ENCODE data around the gene PSIP1.
"Not testable (repeated sequence)": the region's sequence is repeated elsewhere in the genome, so short reads cannot be mapped to it uniquely, and the experiment has no call there.

Gene PSIP1

DNA sequence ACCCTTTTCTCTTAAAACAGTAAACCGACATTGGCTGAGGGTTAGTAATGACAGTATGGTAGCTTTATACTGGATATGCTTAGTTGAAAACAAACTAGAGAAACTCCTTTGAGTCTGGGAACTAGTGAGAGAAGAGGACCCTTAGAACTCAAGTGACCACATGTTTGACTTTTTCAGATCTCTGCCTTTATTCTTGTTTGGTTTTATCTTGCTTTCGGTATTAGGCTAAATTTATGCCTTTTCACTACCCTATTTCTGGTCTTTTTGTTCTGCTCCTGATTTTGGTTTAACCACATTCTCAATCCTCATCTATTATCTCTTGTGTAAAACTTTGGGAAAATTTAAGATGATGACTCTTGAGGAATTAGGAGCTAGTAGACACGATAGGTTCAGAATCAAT lies 77.1 kb downstream of the PSIP1 start:
- Histone ChIP-seq H2AFZ (ENCODE audit: low read length) (no peak overlapping the region), H3F3A (ENCODE audit: insufficient read depth, low read length) (0 out of 2 replicates have a peak, but pooled peaks cover 3% of the 10 kb centered on the region), H3K9ac (ENCODE audit: low read length) (no peak overlapping the region), H3K4me3 (ENCODE audit: low read depth, low read length, poor library complexity, severe bottlenecking) (no peak overlapping the region), H3K27me3 (ENCODE audit: insufficient read depth, low read length) (no peaks in the 10 kb centered on the region), H3K4me1 (ENCODE audit: insufficient read depth, low read length, severe bottlenecking) (no peaks in the 10 kb centered on the region), H4K20me1 (ENCODE audit: insufficient read depth, low read length) (no peaks in the 10 kb centered on the region), H3K36me3 (ENCODE audit: insufficient read depth, low read length) (peaks cover 82% of the 10 kb centered on the region), H3K79me2 (ENCODE audit: insufficient read depth, low read length) (peaks cover 16% of the 10 kb centered on the region; the same call in 1 of the 2 replicates), H3K4me2 (ENCODE audit: low read length) (no peak overlapping the region), H3K9me2 (ENCODE audit: low read depth, low read length) (no peaks in the 10 kb centered on the region), H3K9me3 (ENCODE audit: low read length) (no peaks in the 10 kb centered on the region), H3K27ac (ENCODE audit: low read depth, low read length, poor library complexity, severe bottlenecking) (no peak overlapping the region)
- TF ChIP-seq EZH2 (IDR thresholded peaks at IDR 0.05; ENCODE audit: borderline replicate concordance, low read length): no peak

DNA sequence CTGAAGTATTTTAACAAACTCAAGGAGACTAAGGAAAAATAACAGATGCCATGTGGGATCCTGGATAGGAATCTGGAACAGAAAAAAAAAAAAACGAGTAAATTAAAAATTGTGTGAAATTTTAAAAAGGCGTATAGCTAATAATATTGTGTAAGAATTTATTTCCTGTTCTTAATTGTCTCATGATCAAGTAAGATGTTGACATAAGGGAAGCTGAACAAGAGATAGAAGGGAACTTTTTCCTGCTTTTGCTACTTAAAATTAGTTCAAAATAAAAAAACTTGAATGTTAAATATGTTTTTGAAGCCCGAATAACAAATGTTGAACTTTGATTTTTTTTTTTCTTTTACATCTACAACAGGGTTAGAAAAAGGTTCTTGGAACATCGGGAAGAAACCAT lies 77.6 kb downstream of the PSIP1 start:
- Histone ChIP-seq H3K4me3 (ENCODE audit: low read depth, low read length, poor library complexity, severe bottlenecking) (no peak overlapping the region), H3K27me3 (ENCODE audit: insufficient read depth, low read length) (no peaks in the 10 kb centered on the region), H4K20me1 (ENCODE audit: insufficient read depth, low read length) (no peaks in the 10 kb centered on the region), H3K4me1 (ENCODE audit: insufficient read depth, low read length, severe bottlenecking) (no peaks in the 10 kb centered on the region), H3K4me2 (ENCODE audit: low read length) (no peak overlapping the region), H3K27ac (ENCODE audit: low read depth, low read length, poor library complexity, severe bottlenecking) (no peak overlapping the region), H3K9ac (ENCODE audit: low read length) (no peak overlapping the region), H3F3A (ENCODE audit: insufficient read depth, low read length) (0 out of 2 replicates have a peak, but pooled peaks cover 3% of the 10 kb centered on the region), H3K36me3 (ENCODE audit: insufficient read depth, low read length) (peaks cover 82% of the 10 kb centered on the region), H2AFZ (ENCODE audit: low read length) (no peak overlapping the region), H3K9me3 (ENCODE audit: low read length) (no peaks in the 10 kb centered on the region), H3K79me2 (ENCODE audit: insufficient read depth, low read length) (peaks cover 11% of the 10 kb centered on the region; the same call in 1 of the 2 replicates), H3K9me2 (ENCODE audit: low read depth, low read length) (no peaks in the 10 kb centered on the region)
- TF ChIP-seq, protein P1, sequence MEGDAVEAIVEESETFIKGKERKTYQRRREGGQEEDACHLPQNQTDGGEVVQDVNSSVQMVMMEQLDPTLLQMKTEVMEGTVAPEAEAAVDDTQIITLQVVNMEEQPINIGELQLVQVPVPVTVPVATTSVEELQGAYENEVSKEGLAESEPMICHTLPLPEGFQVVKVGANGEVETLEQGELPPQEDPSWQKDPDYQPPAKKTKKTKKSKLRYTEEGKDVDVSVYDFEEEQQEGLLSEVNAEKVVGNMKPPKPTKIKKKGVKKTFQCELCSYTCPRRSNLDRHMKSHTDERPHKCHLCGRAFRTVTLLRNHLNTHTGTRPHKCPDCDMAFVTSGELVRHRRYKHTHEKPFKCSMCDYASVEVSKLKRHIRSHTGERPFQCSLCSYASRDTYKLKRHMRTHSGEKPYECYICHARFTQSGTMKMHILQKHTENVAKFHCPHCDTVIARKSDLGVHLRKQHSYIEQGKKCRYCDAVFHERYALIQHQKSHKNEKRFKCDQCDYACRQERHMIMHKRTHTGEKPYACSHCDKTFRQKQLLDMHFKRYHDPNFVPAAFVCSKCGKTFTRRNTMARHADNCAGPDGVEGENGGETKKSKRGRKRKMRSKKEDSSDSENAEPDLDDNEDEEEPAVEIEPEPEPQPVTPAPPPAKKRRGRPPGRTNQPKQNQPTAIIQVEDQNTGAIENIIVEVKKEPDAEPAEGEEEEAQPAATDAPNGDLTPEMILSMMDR (IDR thresholded peaks at IDR 0.05; ENCODE audit: low read length): no peak
- TF ChIP-seq EZH2 (IDR thresholded peaks at IDR 0.05; ENCODE audit: borderline replicate concordance, low read length): no peak

DNA sequence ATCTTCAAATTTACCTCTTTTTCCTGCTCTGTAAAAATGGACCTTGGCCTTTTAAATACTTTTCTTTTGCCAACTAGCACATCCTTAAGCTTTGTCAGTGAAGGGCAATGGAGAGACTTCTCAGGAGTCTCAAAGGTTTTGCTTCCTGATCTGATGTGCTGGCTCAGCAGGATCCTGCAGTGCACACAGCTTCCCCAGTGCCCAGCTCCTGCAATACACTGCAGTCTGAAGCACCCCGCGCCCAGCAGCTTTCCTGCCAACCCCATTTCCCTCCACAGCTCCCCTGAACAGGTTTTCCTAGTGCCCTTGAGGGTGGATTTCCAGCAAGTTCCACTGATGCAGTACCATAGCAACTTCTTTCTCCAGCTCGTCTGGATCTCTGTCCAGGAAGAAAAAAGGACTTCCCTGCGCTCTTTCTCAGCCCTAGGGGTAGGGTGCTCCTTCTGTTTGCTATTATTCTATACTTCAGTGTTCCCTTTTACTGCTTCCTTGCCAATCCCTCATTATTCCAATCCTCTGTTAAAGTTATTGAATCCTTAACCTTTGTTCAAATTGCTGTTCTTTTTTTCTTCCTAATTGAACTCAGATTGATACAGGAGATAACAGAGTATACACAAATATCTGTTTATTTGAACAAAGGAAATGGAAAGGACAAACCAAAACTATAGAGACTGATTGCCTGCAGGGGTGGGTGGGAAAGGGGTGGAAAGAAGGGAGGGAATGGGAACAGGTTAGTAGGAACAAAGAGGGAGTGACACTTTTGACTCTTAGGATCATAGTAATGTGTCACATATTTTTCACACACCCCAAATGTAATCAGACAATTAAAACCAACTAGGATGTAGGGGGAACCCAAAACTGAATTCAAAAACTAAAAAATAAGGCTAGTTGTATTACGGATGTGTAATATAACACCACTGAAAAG lies 79.6 kb downstream of the PSIP1 start:
- Histone ChIP-seq H3K4me1 (ENCODE audit: insufficient read depth, low read length, severe bottlenecking) (peaks cover 4% of the 10 kb centered on the region), H2AFZ (ENCODE audit: low read length) (no peak overlapping the region), H3K27ac (ENCODE audit: low read depth, low read length, poor library complexity, severe bottlenecking) (no peak overlapping the region), H3K4me2 (ENCODE audit: low read length) (no peak overlapping the region), H3K4me3 (ENCODE audit: low read depth, low read length, poor library complexity, severe bottlenecking) (no peak overlapping the region), H3K36me3 (ENCODE audit: insufficient read depth, low read length) (peaks cover 81% of the 10 kb centered on the region), H3K79me2 (ENCODE audit: insufficient read depth, low read length) (peaks cover 5% of the 10 kb centered on the region; the same call in 1 of the 2 replicates), H4K20me1 (ENCODE audit: insufficient read depth, low read length) (no peaks in the 10 kb centered on the region), H3K9me3 (ENCODE audit: low read length) (no peaks in the 10 kb centered on the region), H3K9me2 (ENCODE audit: low read depth, low read length) (no peaks in the 10 kb centered on the region), H3K27me3 (ENCODE audit: insufficient read depth, low read length) (no peaks in the 10 kb centered on the region), H3K9ac (ENCODE audit: low read length) (no peak overlapping the region), H3F3A (ENCODE audit: insufficient read depth, low read length) (0 out of 2 replicates have a peak, but pooled peaks cover 3% of the 10 kb centered on the region)
- TF ChIP-seq EZH2 (IDR thresholded peaks at IDR 0.05; ENCODE audit: borderline replicate concordance, low read length): no peak
- TF ChIP-seq, protein P1 (IDR thresholded peaks at IDR 0.05; ENCODE audit: low read length): no peak

DNA sequence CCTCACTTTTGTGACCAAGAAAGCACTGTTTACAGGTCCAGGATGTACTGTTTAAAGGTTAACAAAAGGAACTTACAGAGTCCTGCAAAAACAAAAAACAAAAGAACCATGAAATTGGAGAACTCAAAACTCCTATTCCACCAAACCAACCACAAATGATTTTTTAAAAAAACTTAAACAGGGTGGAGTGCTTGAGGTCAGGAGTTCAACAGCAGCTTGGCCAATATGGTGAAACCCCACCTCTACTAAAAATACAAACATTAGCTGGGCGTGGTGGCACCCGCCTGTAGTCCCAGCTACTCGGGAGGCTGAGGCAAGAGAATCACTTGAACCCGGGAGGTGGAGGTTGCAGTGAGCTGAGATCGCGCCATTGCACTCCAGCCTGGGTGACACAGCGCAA lies 83.1 kb downstream of the PSIP1 start:
- peaks cover 66% of the 10 kb centered on the region for H3K36me3 ChIP-seq (ENCODE audit: insufficient read depth, low read length)
- H3F3A ChIP-seq (ENCODE audit: insufficient read depth, low read length); H4K20me1 ChIP-seq (ENCODE audit: insufficient read depth, low read length); H3K9me3 ChIP-seq (ENCODE audit: low read length); H3K4me2 ChIP-seq (ENCODE audit: low read length); H3K27me3 ChIP-seq (ENCODE audit: insufficient read depth, low read length); H3K9ac ChIP-seq (ENCODE audit: low read length); H3K9me2 ChIP-seq (ENCODE audit: low read depth, low read length); H3K4me3 ChIP-seq (ENCODE audit: low read depth, low read length, poor library complexity, severe bottlenecking); H2AFZ ChIP-seq (ENCODE audit: low read length); H3K27ac ChIP-seq (ENCODE audit: low read depth, low read length, poor library complexity, severe bottlenecking): not testable (repeated sequence)
- peaks cover 32% of the 10 kb centered on the region for H3K4me1 ChIP-seq (ENCODE audit: insufficient read depth, low read length, severe bottlenecking)
- H3K79me2 ChIP-seq (ENCODE audit: insufficient read depth, low read length): peaks cover 22% of the 10 kb centered on the region

Measured in OCI-LY1 (cell line).